ENCODE measurements around the gene TNFRSF17. TPM values are rescaled to one million over a fixed set of nuclear protein-coding genes. Genes with fewer than 3 reads are reported as not detected.

The TNFRSF17 gene
- polyA plus RNA-seq, 2 of the 4 experiments (the other 2 are of a cell fraction): not detected

DNA sequence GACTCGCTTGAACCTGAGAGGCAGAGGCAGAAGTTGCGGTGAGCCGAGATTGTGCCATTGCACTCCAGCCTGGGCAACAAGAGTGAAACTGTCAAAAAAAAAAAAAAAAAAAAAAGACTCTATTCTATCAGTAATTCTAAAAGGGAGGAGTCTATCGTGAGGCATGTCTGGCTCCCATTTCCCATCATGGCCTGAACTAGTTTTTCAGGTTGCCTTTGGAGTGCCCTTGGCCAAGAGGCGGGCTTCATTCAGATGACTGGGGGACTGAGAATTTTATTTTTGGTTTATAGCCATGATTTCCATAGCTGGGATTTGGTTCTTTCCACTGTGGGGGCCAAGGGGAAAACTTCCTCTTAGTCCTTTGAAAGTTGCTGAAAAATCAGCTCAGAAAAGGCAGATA, 8.1 kb downstream of the TNFRSF17 start:
- no peak overlapping the region for H3K27ac ChIP-seq
- TF ChIP-seq, protein P1, sequence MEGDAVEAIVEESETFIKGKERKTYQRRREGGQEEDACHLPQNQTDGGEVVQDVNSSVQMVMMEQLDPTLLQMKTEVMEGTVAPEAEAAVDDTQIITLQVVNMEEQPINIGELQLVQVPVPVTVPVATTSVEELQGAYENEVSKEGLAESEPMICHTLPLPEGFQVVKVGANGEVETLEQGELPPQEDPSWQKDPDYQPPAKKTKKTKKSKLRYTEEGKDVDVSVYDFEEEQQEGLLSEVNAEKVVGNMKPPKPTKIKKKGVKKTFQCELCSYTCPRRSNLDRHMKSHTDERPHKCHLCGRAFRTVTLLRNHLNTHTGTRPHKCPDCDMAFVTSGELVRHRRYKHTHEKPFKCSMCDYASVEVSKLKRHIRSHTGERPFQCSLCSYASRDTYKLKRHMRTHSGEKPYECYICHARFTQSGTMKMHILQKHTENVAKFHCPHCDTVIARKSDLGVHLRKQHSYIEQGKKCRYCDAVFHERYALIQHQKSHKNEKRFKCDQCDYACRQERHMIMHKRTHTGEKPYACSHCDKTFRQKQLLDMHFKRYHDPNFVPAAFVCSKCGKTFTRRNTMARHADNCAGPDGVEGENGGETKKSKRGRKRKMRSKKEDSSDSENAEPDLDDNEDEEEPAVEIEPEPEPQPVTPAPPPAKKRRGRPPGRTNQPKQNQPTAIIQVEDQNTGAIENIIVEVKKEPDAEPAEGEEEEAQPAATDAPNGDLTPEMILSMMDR (IDR thresholded peaks at IDR 0.05): no peak
- TF ChIP-seq NR3C1 (IDR thresholded peaks at IDR 0.05) (no peak), HDAC2 (IDR thresholded peaks at IDR 0.05) (no peak), CHD4 (IDR thresholded peaks at IDR 0.05; ENCODE audit: borderline replicate concordance) (no peak), FOSL2 (IDR thresholded peaks at IDR 0.05) (no peak), FOSL2 (CRISPR knock-in tag; IDR thresholded peaks at IDR 0.05) (no peak), RAD21 (conservative IDR thresholded peaks at IDR 0.05 in 1 of 2, IDR thresholded peaks at IDR 0.05 in 1 of 2) (no peak), HOXB13 (CRISPR knock-in tag; IDR thresholded peaks at IDR 0.05; ENCODE audit: low read depth) (no peak), RCOR1 (IDR thresholded peaks at IDR 0.05; ENCODE audit: low read depth, low read length) (no peak), SMC3 (IDR thresholded peaks at IDR 0.05) (no peak), MYC (IDR thresholded peaks at IDR 0.05; ENCODE audit: borderline replicate concordance, low read length) (no peak)
- TF ChIP-seq, protein P2, sequence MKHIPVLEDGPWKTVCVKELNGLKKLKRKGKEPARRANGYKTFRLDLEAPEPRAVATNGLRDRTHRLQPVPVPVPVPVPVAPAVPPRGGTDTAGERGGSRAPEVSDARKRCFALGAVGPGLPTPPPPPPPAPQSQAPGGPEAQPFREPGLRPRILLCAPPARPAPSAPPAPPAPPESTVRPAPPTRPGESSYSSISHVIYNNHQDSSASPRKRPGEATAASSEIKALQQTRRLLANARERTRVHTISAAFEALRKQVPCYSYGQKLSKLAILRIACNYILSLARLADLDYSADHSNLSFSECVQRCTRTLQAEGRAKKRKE (CRISPR knock-in tag; IDR thresholded peaks at IDR 0.05; ENCODE audit: low read depth): no peak
- TF ChIP-seq, protein P3, sequence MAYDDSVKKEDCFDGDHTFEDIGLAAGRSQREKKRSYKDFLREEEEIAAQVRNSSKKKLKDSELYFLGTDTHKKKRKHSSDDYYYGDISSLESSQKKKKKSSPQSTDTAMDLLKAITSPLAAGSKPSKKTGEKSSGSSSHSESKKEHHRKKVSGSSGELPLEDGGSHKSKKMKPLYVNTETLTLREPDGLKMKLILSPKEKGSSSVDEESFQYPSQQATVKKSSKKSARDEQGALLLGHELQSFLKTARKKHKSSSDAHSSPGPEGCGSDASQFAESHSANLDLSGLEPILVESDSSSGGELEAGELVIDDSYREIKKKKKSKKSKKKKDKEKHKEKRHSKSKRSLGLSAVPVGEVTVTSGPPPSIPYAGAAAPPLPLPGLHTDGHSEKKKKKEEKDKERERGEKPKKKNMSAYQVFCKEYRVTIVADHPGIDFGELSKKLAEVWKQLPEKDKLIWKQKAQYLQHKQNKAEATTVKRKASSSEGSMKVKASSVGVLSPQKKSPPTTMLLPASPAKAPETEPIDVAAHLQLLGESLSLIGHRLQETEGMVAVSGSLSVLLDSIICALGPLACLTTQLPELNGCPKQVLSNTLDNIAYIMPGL (CRISPR knock-in tag; IDR thresholded peaks at IDR 0.05; ENCODE audit: borderline replicate concordance): no peak
- ChIA-PET POLR2A (interaction anchor here (0.7 kb wide), 1 partner anchor 368 kb away, joined by 11 read pairs; no protein-coding TSS in a partner anchor), CTCF (interaction anchor here (0.6 to 3.3 kb wide), 8 partner anchors 10 to 577 kb away, joined by 3 to 61 read pairs (median 5); no protein-coding TSS in a partner anchor)
- H3K4me2 ChIP-seq: no peak overlapping the region
- FAIRE-seq: no peak
- H3K9me3 ChIP-seq: no peaks in the 10 kb centered on the region
- DNase-seq (ENCODE audit: low read depth in 1 of 2, low spot score in 1 of 2): no peak
- no peak for ATAC-seq
- peaks cover 8% of the 10 kb centered on the region for H3K4me1 ChIP-seq
- no peak overlapping the region for H3K4me3 ChIP-seq
- 94% methylated on average over 5 of the region's 5 CpGs for WGBS (ENCODE audit: missing lambda C conversion rate)

DNA sequence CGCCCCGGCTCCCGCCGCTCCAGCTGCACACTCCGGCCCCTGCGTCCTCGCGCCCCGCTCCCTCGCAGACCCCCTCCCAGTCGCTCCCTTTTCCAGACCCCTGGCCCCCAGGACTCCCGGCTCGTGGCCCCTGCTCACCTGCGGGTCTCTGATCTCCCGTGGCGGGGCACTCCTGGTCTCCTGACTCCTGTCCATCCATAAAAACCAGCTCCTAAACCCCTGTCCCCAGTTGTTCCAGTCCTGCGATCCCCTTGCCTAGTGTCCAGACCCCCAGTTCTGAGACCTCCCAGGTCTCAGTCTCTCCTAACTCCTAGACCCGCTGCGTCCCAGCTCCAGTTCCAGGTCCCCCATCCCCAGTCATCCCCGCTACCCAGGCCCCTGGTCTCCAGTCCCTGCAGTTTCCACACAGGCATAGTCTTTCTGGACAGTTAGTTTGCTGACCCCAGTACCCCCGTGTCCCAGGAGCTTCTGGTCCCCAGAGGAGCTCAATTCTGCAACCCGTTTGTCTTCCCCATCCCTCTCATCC, 11.9 kb downstream of the TNFRSF17 start:
- ChIA-PET CTCF (interaction anchor here (0.7 to 3.4 kb wide), 5 partner anchors 23 to 118 kb away, joined by 3 to 22 read pairs (median 4); no protein-coding TSS in a partner anchor), POLR2A (interaction anchor here (0.5 to 2.1 kb wide), 22 partner anchors 9 to 359 kb away, joined by 3 to 21 read pairs (median 4); partner anchors contain the start of gene GSPT1)
- H3K4me2 ChIP-seq: peak overlapping the region; percentile 90
- no peaks in the 10 kb centered on the region for H3K9me3 ChIP-seq
- peaks cover 8% of the 10 kb centered on the region for H3K4me1 ChIP-seq
- TF ChIP-seq CBX8 (IDR thresholded peaks at IDR 0.05): no peak
- no peak for TF ChIP-seq NPAS2 (CRISPR knock-in tag; IDR thresholded peaks at IDR 0.05; ENCODE audit: borderline replicate concordance)
- TF ChIP-seq POLR2AphosphoS2 (conservative IDR thresholded peaks at IDR 0.05; ENCODE audit: low read length): no peak
- TF ChIP-seq EHF (CRISPR knock-in tag; IDR thresholded peaks at IDR 0.05): no peak
- 2% methylated on average over 10 of the region's 22 CpGs for WGBS (ENCODE audit: missing lambda C conversion rate)
- DNase-seq (ENCODE audit: low read depth in 1 of 2, low spot score in 1 of 2) (no peak), ATAC-seq (peak; percentile 22 to 47), FAIRE-seq (no peak)
- H3K4me3 ChIP-seq: peak overlapping the region; percentile 76
- H3K27ac ChIP-seq: peak overlapping the region; percentile 77 to 95

Data from A549 (cell line).